Measurements from ENCODE around the gene COQ7.

COQ7 gene

GRCh38 chr16:19086322-19087199 lies 19.1 kb downstream of the COQ7 start:
- peak; percentile 77 to 80 for DNase-seq

- DNase-seq = no peak
Measured at GRCh38 chr16:19088341-19088916, 21.0 kb downstream of the COQ7 start.

DNA sequence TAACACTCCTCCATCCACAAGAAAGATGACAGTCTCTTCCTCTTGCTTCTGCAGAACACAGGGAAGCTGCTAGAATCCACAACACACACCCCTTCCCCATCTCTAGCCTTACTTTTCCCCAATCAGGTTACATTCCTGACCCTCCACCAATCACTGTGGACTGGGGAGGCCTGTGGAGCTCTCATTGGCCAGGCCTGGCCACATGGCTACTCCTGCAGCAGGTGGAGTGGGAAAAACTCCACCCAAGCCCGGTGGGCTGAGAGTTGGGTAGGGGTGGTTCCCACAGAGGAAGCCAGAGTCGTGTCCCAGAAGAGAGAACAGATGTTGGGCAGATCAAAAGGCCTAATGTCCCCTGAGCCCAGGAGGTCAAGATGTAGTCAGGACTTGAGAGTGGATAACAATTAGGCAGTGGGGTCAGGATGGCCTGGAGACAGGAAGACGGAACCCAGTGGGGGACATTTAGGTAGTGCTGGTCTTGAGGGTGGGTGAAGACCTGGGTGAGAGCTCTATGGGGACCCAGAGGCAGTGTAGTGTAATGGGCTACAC lies 22.1 kb downstream of the COQ7 start:
- DNase-seq = no peak

- no peak for DNase-seq
Measured at GRCh38 chr16:19090916-19091315, 23.5 kb downstream of the COQ7 start.

DNA sequence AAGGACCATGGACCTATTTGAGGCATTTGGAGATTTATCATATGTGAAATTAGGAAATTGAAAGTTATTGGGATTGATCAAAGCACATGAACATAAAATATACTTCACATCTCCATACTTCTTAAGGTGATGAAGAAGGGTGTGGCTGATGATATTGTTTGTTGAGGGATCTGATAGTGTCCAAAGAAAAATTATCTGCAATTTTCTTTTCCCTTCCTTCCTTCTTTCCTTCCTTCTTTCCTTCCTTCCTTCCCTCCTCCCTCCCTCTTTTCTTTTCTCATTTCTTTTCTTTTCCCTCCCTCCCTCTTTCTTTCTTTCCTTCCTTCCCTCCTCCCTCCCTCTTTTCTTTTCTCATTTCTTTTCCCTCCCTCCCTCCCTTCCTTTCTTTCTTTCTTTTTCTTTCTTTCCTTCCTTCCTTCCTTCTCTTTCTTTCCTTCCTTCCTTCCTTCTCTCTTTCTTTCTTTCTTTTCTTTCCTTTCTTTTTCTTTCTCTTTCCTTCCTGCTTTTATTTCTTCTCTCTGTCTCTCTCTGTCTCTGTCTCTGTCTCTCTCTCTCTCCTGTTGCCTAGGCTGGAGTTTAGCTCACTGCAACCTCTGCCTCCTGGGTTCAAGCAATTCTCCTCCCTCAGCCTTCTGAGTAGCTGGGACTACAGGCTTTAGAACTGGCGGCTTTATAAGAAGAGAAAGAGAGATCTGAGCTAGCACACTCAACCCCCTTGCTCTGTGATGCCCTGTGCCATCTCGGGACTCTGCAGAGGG lies 25.4 kb downstream of the COQ7 start:
- DNase-seq = no peak

GRCh38 chr16:19093631-19094541 lies 26.5 kb downstream of the COQ7 start:
- no peak for DNase-seq

DNA sequence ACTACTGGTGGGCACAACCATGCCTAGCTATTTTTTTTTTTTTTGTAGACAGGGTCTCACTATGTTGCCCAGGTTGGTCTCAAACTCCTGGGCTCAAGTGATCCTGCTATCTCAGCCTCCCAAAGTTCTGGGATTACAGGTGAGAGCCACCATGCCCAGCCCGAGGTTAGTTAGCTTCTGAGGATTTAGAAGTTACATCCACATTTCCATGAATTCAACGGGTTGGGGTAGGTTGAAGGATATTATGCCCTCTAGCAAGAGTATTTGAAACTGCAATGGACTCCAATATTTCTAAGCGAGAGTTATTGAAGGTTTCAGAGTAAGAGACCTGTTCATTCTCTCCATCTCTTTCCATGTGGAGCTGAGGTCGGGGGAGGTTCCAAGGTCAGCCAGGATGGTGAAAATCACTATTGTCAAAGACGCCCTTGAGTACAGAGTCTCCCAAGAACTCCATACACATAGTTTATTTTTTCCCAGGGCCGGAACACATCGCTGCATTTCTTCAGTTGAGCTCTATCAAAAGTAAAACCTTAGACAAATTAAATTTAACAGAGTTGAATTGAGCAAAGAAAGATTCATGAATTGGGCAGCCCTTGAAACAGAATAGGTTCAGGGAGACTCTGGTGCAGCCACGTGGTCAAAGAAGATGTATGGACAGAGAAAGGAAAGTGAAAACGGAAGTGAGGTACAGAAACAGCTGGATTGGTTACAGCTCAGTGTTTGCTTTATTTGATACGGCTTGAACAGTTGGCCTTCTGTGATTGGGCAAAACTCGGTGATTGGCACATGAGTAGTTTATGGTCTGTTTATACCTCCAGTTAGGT lies 27.3 kb downstream of the COQ7 start:
- peak; percentile 15 to 26 for DNase-seq

- DNase-seq = no peak
Measured at GRCh38 chr16:19095654-19096053, 28.2 kb downstream of the COQ7 start.

DNA sequence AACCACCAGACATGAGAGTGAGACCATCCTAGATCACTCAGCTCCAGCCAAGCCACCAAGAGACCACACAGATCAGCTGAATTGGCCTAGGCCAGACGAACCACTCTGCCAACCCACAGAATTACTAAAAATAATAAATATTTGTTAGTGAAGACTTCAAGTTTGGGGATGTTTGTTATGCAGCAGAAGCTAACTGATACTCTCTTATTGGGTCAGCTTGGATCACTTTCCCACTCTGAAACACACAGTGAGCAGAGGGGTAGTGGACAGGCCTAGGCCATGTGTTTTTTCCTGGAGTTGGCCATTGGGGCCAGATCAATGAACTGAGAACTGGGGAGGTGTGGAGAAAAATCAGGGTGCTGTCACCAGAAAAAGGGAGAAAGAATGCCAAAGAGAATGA lies 30.8 kb downstream of the COQ7 start:
- DNase-seq = no peak

DNA sequence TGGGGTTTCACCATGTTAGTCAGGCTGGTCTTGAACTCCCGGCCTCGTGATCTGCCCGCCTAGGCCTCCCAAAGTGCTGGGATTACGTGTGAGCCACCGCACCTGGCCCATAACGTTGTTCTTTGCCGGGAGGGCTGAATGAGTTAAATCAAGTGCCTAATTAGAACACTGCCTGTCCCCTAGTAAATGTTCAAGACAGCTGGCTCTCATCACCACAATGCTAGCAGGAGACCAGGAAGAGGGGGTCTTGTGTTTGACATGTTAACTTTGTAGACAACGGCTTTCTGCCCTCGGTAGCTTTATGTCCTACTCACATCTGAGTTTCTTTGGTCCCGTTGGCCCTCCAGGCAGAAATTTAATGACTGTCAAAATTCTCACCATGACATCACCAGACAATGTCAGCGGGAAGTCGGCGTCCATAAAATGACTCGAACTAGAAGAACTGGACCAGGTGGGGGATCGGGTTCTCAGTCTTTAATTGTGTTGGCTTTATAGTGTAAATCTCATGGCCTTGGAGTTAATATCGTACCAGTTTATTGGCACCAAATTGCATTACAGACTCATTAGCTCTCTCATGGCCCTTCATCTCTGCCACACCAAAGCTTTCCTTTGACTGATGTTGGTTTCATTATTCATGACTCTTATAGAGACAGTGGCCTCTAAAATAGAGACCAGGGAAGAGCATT lies 34.9 kb downstream of the COQ7 start:
- no peak for DNase-seq

DNA sequence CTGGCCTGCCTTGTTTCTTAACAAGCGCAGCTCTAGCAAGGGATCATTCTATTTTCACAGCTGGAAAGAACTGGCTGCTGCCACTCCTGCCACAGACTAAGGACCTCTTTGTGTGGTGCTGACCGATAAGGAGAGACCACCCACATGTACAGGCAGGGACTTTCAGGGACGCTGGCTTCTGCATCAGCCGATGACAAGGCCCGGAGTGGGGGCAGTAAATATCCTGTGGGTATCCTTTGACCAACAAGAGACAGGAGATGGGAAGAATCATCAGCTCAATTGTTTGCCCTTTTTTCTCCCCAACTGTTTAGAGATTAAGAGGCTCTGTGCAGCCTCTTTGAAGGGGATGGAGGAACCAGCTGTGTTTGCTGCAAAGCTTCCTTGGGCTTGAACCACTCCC lies 37.2 kb downstream of the COQ7 start:
- DNase-seq = no peak

DNA sequence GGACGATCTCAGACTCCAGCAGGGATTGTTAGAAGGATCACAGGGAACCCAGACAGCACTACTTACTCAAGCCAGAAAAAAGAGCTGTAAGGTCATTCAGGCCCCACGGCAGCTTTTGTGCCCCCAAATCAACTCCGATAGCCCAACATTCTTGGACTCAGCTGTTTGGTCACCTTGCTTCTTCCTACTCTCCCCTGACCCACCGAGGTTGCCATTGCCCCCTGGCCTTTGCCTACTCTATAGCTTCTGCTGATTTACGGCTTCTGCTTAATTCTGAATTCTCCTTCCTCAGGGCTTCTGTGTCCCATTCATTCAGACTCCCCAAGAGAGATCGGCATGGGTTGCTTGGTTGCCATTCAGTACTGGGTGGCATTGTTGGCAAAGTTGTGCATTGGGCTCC lies 37.7 kb downstream of the COQ7 start:
- no peak for DNase-seq

DNA sequence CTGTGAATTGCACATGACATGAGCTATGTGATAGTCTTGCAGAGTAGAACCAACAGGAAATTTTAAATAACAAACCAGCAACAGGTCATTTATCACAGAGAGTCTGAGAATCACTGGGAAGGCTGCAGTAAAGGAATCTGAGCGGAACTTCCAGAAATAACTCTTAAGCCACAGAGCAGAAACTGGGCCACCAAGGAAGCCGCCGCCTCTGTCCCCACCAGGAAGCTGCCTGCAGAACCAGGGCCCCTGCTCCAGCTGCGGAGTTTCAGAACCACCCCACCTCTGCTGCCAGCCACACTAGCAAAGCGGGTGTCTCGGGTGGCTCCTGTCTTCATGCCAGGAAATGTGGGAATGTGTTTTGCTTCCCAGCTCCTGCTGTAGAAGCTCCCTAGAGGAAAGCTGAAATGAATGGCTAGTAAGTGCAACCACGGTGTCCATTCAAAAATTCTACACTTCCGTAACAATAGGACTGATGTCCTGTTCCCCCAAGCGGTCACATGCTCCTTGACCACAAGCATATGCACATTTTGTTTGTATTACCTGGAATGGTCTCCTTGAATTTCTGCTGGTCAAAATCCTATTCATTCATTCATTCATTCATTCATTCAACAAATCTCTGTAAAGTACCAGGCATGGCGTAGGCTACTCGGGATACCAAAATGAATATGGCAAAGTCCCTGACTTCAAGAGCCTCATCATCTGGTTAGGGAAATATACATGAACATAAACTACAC lies 38.6 kb downstream of the COQ7 start:
- DNase-seq = no peak

DNA sequence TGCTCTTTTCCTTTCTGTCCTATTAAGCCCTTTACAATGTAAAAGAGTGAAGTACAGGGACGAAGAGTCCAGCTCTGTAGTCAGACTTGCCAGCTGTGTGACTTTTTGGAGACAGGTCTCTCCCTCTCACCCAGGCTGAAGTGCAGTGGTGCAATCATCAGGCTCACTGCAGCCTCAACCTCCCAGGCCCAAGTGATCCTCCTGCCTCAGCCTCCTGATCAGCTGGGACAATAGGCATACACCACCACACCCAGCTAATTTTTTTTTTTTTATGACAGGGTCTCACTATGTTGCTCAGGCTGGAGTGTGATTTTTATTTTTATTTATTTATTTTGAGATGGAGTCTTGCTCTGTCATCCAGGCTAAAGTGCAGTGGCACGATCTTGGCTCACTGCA lies 39.2 kb downstream of the COQ7 start:
- DNase-seq = no peak

DNA sequence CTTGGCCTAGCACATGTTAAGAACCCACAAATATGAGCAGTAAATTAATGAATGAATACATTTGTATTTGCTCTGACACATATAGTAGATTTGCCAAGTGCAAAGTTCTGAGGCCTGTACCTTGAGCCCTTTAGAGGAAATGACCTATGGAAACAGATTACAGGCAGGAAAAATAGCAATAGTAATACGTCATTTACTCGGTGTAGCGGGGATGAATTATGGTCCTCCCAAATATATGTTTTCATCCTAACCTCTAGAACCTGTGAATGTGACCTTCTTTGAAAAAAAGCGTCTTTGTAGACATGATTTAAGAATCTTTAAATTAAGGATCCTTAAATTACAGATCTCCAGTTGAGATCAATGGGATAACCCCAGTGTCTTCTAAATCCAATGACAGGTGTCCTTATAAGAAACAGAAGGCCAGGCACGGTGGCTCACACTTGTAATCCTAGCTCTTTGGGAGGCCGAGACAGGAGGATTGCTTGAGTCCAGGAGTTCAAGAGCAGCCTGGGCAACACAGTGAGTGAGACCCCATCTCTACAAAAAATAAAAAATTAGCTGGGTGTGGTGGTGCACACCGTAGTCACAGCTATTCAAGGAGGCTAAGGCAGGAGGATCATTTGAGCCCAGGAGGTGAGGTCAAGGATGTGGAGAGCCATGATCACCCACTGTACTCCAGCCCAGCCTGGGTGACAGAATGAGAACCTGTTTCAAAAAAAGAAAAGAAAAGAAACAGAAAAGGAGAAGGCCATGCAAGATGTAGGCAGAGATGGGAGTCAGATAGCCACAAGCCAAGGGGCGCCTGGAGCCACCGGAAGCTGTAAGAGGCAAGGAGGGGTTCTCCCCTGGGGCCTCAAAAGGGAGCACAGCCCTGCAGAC lies 41.2 kb downstream of the COQ7 start:
- DNase-seq = no peak

- no peak for DNase-seq
Measured at GRCh38 chr16:19109288-19109664, 41.9 kb downstream of the COQ7 start.

DNA sequence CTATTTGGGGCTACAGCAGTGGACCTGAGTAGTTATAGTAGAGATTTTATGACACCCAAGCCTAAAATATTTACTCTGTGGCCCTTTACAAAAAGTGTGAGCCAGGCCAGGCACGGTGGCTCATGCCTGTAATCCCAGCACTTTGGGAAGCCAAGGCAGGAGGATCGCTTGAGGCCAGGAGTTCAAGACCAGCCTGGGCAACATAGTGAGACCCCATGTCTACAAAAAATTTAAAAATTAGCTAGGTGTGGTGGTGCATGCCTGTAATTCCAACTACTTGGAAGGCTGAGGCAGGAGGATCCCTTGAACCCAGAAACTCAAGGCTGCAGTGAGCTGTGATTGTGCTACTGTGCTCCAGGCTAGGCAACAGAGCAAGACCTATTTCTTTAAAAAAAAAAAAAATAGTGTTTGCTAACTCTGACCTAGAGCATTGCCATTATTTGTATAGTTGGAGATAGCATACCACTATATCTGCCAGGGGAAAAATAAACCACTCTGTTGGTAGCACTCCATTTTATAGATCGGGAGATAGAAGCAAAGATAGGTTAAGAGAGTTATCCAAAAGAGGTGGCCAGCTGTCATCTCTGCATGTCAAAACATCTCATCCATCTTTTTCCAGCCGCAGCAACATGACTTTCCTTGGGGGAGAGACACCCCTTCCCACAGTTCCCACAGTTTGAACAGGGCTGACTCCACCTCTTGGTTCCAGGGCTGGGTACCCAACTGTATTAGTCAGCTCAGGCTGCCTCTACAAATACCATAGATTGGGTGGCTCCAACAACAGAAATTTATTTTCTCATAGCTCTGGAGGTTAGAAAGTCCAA lies 43.3 kb downstream of the COQ7 start:
- DNase-seq = no peak

GRCh38 chr16:19112099-19112407 lies 44.6 kb downstream of the COQ7 start:
- DNase-seq = no peak
